Right lobe of liver (tissue), 4 donors: ENCODE measurements around the gene RAP1GAP.

Experiments used
- CTCF ChIP-seq, 4 donors: fragments of 200-600 bp in 3 of 4; fragments of 450-650 bp in 1 of 4; IDR thresholded peaks; one replicate each; pipeline versions ENCODE4 v1.5.1 to v1.8.0; 2016 to 2022; ENCODE audit warnings: antibody characterized with exemption in 4 of 4, mild to moderate bottlenecking in 2 of 4
- POLR2A ChIP-seq: fragments of 450-650 bp; IDR thresholded peaks from one replicate; pipeline ENCODE4 v1.6.1; 2017; ENCODE audit warnings: antibody characterized with exemption, mild to moderate bottlenecking
- donor health status: DM: no; HTN: no; CAD: no.
- donor health status: DM: no; HTN: no; CAD: no.
- donor health status: DM: no; HTN: yes; CAD: no.

DNA sequence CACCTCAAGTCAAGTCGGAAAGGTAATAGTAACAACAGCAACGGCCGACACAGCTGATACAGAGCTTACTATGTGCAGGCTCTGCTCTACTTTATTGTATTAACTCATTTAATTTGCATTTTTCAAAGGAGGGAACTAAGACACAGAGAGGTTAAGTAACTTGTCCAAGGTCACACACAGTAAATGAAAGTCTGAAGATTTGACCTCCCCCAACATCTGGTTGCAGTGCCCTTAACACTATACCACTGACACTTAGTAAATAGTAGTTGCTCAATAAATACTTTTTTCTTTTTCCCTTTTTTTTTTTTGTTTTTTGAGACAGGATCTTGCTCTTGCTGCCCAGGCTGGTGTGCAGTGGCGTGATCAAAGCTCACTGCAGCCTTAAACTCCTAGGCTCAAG lies 39.2 kb downstream of the RAP1GAP start:
- no peak for TF ChIP-seq CTCF (IDR thresholded peaks at IDR 0.05)
- no peak for TF ChIP-seq POLR2A
